CD4-positive, alpha-beta T cell treated with Interleukin-1 beta for 1 hour (primary cell): Measurements from ENCODE around the gene SENP2.
A peak's percentile ranks its signal among the peaks of the same experiment; 100 is the strongest.
"Not testable (repeated sequence)": the region's sequence is repeated elsewhere in the genome, so short reads cannot be mapped to it uniquely, and the experiment has no call there.

Experiments used
- DNase-seq, 2 donors: peaks; one replicate each; pipeline ENCODE4 v3.0.0-alpha.2; 2020 to 2022

Gene SENP2

DNA sequence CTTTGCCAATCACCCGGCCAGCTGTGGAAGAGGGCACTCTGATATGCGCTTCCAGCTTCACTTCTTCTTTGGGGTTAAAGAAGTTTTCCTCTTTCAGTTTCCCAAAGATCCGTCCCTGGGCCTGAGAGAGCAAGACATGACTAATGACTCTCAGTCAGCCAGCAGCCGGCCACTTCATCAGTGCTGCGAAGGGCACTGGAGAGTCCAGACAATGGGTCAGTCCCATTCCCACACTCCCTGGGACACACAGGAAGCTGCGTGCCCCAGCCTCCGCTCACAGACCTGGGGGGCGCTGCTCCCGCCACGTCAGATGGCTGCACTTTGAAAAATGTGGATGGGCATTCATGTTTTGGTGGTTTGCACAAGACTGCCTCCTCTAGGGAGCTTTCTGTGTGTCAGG is 63.3 kb downstream of the SENP2 start:
- no peak for DNase-seq

DNA sequence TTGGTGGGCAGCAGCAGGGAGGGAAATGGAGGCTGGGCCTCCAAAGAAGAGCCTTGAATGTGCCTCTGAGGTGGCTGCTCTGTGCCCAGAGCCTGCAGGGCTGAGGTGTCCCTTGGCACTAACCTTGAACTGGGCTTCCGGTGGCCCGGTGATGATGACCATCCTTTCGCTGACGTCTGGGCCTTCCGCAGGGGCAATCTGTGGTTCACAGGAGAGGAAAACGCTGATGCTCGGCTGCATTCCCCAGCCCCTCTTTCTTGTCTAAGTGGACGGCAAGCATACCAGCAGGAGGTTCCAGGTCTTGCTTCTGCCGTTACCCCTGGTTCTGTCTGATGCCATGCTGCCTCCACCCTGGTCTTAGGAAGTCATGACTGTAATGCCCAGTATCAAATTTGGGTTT is 65.9 kb downstream of the SENP2 start:
- DNase-seq, result no peak

DNA sequence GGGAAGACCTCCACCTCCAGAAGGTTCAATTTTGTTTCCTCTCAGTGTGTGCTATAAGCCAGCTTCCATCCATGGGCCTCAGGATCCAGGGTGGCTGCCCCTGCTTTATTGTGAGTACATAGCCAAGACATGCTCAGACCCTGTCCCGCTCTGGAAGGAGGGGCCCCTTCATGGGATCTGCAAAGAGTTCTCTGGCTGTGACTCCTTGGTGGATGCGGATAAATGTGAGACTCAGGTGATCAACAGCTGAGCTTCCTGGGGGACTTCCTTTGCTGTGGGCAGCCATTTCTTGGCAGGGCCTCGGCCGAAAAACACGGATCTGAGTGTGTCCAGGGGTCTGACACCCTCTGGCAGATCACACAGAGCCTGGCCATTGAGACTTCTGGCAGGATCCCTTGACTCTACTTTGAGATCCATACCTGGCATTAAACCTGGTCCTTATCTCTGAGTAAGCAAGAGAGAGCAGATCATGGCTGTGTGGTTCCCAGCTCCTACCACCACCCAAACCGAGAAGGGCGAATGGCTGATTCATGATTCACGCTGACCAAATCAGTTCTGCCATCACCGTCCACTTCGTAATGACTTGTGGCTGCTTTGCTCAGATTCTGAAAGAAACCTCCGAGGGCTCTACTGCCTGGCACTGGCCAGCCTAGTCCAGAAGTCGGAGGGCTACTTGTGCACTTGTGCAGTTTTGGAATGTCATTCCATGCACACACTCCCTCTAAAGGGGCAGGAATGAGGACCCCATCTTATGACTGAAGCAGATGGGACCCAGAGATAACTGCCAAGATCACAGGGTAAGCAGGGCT is 68.1 kb downstream of the SENP2 start:
- no peak for DNase-seq

- no peak for DNase-seq
These were observed 68.7 kb downstream of the SENP2 start for GRCh38 chr3:185654758-185655145.

- no peak for DNase-seq
These were observed 69.6 kb downstream of the SENP2 start for GRCh38 chr3:185655426-185656320.

DNA sequence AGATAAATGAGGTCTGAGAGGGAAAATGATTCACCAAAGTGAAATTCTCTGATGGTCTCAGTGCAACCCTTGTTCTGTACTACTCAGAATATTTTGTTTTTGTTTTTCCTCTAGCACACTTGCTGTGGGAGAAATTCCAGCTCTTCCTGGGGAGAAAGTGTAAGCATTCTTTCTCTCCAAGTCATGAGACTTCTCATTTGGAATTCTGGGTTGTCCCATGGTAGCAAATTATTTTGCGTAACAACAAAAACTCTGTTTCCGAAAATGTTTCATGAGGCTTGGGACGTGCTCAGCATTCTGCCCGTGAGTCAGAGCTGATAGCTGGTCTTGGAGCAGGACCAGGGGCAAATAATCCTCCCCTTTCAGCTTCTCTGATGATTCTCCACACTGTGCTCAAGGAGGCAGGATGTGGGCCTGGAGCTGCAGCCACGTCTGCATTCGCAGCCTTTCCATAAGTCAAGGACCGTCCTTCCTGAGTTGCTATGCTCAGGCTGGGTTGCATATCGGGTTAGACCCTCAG is 70.3 kb downstream of the SENP2 start:
- no peak for DNase-seq

- no peak for DNase-seq
These were observed 71.1 kb downstream of the SENP2 start for GRCh38 chr3:185657211-185657610.

DNA sequence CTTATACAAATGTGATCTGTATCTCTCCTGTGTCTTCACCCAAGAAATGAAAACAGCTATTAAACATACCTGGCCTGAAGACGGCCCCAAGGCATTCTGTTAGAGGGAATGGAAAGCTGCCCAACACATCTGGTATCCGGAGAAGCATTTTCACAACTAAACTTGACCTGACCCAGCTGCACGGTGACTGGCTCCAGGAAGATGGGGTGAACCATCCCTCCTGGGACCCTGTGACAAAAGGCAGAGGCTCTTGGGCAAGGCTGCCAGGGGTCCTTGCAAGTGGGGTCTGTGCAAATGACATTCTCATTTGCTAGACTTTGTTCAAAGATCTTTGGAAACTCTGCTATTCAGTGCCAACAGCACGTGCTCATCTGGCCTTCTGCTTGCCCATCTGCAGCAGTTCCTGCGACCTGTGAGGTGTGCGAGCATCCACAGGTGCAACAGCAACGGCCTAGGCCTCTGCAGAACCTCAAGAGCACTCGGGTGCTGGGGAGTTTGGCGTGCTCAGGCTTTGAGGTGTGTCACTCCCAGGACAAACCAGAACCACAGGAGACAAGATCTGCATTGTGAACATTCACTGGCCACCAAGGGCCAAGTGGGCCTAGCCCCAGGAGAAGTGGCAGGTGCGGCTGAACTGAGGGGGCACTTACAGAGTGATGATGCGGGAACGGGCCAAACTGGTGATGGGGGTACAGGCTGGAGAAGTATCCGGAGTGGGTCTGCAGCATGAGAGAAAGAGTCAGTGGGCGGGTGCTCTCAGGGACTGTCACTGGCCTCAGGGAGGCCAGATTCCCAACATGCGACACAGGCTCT is 71.8 kb downstream of the SENP2 start:
- no peak for DNase-seq

- no peak for DNase-seq
These were observed 72.4 kb downstream of the SENP2 start for GRCh38 chr3:185658504-185658912.

- DNase-seq, result no peak
These were observed 72.8 kb downstream of the SENP2 start for GRCh38 chr3:185658943-185659342.

- DNase-seq, result peak; percentile 59 to 63
These were observed 74.1 kb downstream of the SENP2 start for GRCh38 chr3:185659942-185660921.

DNA sequence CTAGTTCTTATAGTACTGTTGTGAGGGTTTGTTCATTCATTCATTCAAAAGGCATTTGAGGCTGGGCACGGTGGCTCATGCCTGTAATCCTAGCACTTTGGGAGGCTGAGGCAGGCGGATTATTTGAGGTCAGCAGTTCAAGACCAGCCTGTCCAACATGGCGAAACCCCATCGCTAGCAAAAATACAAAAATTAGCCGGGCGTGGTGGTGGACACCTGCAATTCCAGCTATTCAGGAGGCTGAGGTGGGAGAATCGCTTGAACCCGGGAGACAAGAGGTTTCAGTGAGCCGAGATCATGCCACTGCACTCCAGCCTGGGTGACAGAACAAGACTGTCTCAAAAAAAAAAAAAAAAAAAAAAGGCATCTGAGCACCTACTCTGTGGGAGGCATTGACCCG is 75.2 kb downstream of the SENP2 start:
- DNase-seq, result not testable (repeated sequence)

GRCh38 chr3:185661772-185662171 is 75.7 kb downstream of the SENP2 start:
- DNase-seq, result no peak

DNA sequence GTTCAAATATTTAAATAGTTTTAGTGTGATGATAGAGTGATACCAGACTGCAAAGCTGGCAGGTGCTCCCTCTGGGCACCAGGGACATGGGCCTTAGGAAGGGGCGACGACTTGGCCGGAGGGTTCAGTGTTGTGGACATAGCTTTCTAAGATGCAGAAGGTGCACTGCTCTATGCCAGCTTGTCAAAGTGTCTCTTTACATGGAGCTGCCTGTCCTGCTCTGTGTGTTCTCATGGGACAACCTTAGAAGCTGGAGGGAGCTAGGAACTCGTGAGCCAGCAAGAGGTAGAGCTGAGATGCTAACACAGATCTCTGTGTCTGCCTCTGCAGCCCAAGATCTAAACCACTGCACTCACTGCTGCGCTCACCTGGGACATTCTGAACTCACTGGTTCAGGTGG is 77.8 kb downstream of the SENP2 start:
- no peak for DNase-seq

DNA sequence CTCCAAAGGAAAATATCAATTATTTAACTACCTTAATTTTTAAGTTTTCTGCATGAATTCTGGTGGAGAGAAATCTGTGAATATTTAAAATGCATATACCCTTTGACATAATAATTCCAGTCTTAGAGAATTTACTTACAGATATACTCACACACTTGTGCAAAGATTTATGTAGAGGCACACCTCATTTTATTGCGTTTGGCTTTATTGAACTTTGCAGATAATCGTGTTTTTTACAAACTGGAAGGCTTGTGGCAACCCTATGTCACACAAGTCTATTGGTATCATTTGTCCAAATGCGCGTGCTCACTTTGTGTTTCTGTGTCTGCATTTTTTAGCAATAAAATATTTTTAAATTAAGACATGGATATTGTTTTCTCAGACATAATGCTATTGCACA is 81.5 kb downstream of the SENP2 start:
- no peak for DNase-seq

DNA sequence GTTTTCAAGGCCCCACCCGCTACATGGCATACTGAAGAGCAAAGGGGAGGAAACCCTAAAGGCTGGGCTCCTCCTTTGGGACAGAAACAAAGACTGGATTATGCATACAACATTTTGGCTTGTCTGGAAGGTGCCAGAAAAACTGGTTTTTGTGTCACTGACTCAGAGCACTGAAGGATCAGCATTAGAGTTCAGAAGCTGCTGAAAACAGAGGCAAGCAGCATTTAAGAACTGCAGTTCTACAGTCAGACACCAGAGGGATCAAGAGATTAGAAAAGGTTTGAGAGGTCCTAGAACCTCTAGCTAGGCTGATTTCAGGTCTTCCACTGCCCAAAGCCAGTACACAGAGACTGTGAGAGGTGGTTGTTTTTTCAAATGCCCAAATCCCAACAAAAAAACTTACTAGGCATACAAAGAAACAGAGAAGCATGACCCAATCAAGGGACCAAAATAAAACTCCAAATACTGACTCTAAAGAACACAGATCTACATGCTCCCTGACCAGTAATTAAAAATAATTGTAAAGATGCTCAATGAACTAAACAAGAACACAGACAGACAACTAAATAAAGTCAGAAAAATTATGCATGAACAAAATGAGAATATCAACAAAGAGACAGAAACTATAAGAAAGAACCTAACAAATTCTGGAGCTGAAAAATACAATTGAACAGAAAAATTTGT is 91.2 kb downstream of the SENP2 start:
- peak in 1 of 2 donors; percentile 1 for DNase-seq

- no peak for DNase-seq
These were observed 91.9 kb downstream of the SENP2 start for GRCh38 chr3:185678027-185678426.

DNA sequence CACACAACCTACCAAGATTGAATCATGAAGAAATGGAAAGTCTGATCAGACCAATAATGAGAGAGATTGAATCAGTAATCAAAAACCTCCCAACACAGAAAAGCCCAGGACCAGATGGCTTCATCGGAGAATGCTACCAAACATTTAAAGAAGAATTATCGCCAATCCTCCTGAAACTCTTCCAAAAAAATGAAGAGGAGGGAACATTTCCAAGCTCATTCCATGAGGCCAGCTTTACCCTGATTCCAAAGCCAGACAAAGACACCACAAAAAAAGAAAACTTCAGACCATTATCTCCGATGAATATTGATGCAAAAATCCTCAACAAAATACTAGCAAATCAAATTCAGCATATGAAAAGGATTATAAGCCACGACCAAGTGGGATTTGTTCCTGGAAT is 94.1 kb downstream of the SENP2 start:
- no peak for DNase-seq
